Putamen (tissue), 1 donor: ENCODE results near the gene GOLGA6L24.
"Not testable (repeated sequence)": the region's sequence is repeated elsewhere in the genome, so short reads cannot be mapped to it uniquely, and the experiment has no call there.

Source experiments
- DNase-seq: peaks from one replicate; pipeline ENCODE4 v3.0.0-alpha.2; 2016; ENCODE audit warnings: low spot score

Gene GOLGA6L24, protein sequence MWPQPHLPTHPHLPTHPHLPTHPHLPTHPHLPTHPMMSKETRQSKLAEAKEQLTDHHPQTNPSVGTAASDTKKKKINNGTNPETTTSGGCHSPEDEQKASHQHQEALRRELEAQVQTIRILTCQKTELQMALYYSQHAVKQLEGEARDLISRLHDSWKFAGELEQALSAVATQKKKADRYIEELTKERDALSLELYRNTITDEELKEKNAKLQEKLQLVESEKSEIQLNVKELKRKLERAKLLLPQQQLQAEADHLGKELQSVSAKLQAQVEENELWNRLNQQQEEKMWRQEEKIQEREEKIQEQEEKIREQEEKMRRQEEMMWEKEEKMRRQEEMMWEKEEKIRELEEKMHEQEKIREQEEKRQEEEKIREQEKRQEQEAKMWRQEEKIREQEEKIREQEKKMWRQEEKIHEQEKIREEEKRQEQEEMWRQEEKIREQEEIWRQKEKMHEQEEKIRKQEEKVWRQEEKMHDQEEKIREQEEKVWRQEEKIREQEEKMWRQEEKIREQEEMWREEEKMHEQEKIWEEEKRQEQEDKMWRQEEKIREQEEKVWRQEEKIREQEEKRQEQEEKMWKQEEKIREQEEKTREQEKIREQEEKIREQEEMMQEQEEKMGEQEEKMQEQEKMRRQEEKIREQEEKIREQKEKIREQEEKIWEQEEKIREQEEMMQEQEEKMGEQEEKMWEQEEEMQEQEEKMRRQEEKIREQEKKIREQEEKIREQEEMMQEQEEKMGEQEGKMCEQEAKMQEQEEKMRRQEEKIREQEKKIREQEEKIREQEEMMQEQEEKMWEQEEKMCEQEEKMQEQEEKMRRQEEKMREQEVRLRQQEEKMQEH

DNA sequence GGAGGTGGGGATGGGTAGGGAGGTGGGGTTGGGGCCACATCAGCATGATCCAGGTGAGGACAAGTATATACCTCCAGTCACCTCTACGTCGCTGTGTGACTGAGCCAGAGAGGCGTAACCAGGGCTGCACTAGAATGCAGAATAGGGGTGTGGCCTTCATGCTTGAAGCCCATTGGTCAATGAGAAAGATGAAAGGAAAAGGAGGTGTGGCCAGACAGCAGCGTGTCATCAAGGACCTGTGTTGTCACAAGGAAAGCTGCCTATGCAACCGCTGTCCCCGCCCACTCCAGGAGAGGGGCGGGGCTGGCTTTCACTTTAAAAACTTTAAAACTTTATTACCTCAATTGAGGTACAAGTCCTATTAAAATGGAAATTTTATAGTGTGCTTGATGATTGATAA lies at the start of gene GOLGA6L24:
Gene GOLGA6L24, minus strand, starts transcription at position 101 of the 400 bp plus-strand sequence. Its CDS starts 61 bp downstream, at position 40.
- not testable (repeated sequence) for DNase-seq

GRCh38 chr15:28402774-28403435 lies 45.0 kb upstream of the GOLGA6L24 start:
- not testable (repeated sequence) for DNase-seq

- not testable (repeated sequence) for DNase-seq
Measured at GRCh38 chr15:28396022-28396421, 38.1 kb upstream of the GOLGA6L24 start.

- DNase-seq: not testable (repeated sequence)
Measured at GRCh38 chr15:28380053-28380452, 22.2 kb upstream of the GOLGA6L24 start.

GRCh38 chr15:28378364-28378763 lies 20.5 kb upstream of the GOLGA6L24 start, which contains the start of gene GOLGA8F:
TSS of gene GOLGA8F (plus strand) at chr15:28378664. CDS start at chr15:28378762, 98 bp downstream.
- not testable (repeated sequence) for DNase-seq

- not testable (repeated sequence) for DNase-seq
Measured at GRCh38 chr15:28365502-28365901, 7.6 kb upstream of the GOLGA6L24 start.

GRCh38 chr15:28322129-28322588 lies 35.7 kb downstream of the GOLGA6L24 start, which contains the start of gene HERC2:
TSS of gene HERC2 (minus strand) at chr15:28322179. CDS start at chr15:28321433, 746 bp downstream.
- not testable (repeated sequence) for DNase-seq

DNA sequence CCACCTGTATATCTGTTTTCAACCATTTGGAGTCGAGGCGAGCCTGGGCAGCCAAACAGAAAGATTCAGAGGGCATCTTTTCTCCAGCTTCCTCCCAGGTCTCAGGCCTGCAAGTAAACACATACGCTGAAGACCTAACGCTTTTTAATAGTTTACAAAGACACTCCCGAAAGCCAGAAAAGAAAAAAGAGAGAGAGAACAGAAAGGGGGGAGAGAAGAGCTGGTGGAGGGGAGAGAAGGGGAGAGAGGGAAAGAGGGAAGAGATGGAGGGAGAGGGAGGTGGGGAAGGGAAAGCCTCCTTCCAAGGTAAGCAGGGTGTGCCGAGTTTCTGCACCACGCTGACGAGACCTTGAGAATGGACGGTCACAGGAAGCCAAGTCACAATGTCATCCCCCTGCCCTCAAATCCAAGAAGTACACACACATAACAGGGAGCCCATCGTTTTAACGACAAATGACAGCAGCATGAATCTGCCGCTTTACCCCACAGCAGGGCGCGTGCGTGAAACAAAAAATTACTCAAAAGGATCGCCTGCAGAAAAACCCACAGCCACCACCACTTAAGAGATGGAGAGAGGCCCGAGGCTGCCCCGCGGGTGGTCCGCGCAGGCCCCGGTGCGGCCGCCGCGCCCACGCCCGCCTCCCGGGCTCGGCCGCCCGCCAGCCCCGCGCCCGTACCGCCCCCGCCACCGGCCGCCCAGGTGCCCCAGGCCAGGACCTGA lies 36.4 kb downstream of the GOLGA6L24 start:
- not testable (repeated sequence) for DNase-seq

GRCh38 chr15:28319725-28320124 lies 38.2 kb downstream of the GOLGA6L24 start:
- not testable (repeated sequence) for DNase-seq

GRCh38 chr15:28318828-28319227 lies 39.1 kb downstream of the GOLGA6L24 start:
- DNase-seq: not testable (repeated sequence)

- not testable (repeated sequence) for DNase-seq
Measured at GRCh38 chr15:28318122-28318521, 39.8 kb downstream of the GOLGA6L24 start.

- not testable (repeated sequence) for DNase-seq
Measured at GRCh38 chr15:28316958-28317357, 40.9 kb downstream of the GOLGA6L24 start.

DNA sequence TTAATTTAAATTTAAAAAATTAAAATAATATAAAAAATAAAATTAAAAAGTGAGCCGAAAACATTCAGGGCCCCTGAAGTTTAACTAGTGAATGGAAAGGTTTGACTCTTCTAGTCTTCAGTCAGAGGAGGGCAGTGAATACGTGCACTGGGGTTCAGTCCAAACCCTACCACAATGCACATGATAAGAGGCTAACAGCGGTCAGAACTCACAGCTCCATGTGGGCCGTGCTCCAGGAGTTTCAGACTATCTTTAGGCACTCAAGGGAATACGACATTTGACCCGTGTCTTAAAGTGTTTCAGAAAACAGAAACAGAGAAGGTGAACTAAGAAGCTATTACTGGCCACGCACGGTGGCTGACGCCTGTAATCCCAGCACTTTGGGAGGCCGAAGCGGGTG lies 47.4 kb downstream of the GOLGA6L24 start:
- not testable (repeated sequence) for DNase-seq

GRCh38 chr15:28308718-28309117 lies 49.2 kb downstream of the GOLGA6L24 start:
- DNase-seq: not testable (repeated sequence)
